ENCODE results near the gene TTC3. TPM values are rescaled to one million over a fixed set of nuclear protein-coding genes. Genes with fewer than 3 reads are reported as not detected.

Gene TTC3
- total RNA-seq, 1 donor from 2014 or later: 216 TPM

GRCh38 chr21:37251294-37251634 lies 178.2 kb downstream of the TTC3 start:
- no peak for DNase-seq (ENCODE audit: low read depth, low spot score)
- Mint-ChIP-seq H3K4me1 (no peaks in the 10 kb centered on the region), H3K27me3 (ENCODE audit: low read depth) (no peaks in the 10 kb centered on the region), H3K9me3 (no peaks in the 10 kb centered on the region), H3K36me3 (ENCODE audit: low read depth) (no peaks in the 10 kb centered on the region), H3K4me3 (no peak overlapping the region), H3K27ac (ENCODE audit: unreplicated experiment) (no peak overlapping the region)
- no peak for TF ChIP-seq CTCF (conservative IDR thresholded peaks at IDR 0.05)

Other genes starting within 250 kb of the TTC3 start
- 18.5 and 21.9 TPM in 2 replicates for gene HLCS, start 106.6 kb upstream of the TTC3 start, total RNA-seq
- 2.6 and 3.2 TPM in 2 replicates for gene RIPPLY3, start 66.6 kb upstream of the TTC3 start, total RNA-seq
- 16.1 and 16.5 TPM in 2 replicates for gene PIGP, start 183 bp upstream of the TTC3 start, total RNA-seq
- 41.1 and 43.5 TPM in 2 replicates for gene VPS26C, start 194.1 kb downstream of the TTC3 start, total RNA-seq